Hepatocyte (in vitro differentiated cells): Measurements from ENCODE around the gene EXOSC7.

Experiments
- CTCF ChIP-seq: fragments of 200-600 bp; sonication (generic); IDR thresholded peaks from 2 replicates; pipeline ENCODE4 v1.5.1; 2016; ENCODE audit warnings: antibody characterized with exemption, mild to moderate bottlenecking; ENCODE audit not compliant: poor library complexity
- EZH2 ChIP-seq: fragments of 200-600 bp; sonication (generic); IDR thresholded peaks from 2 replicates; pipeline ENCODE4 v1.6.1; 2016; ENCODE audit warnings: antibody characterized with exemption, mild to moderate bottlenecking, borderline replicate concordance

GRCh38 chr3:45020534-45020933 is 44.5 kb downstream of the EXOSC7 start:
- TF ChIP-seq EZH2, result no peak
- no peak for TF ChIP-seq CTCF
